Activated CD8-positive, alpha-beta T cell treated with anti-CD3 and anti-CD28 coated beads, Interleukin-2, amount 10 ng/mL, durations not matched to agents 7 days and 5 days (primary cell): ENCODE results near the gene ABCC12. TPM values are rescaled to one million over a fixed set of nuclear protein-coding genes. Genes with fewer than 3 reads are reported as not detected.

Source experiments
- ATAC-seq: fragments of 150-1000 bp; cut with Tn5 transposase; one replicate; pipeline ENCODE4 v1.10.0; 2021; ENCODE audit warnings: moderate library complexity
- CTCF ChIA-PET: fragments of 350-600 bp; sonication (Branson Sonifier 250); formaldehyde crosslinking; loops from one replicate; lab custom pipeline; 2021; ENCODE audit warnings: antibody characterized with exemption; lab: Charles Lee
- POLR2A ChIA-PET: fragments of 350-600 bp; sonication (Branson Sonifier 250); formaldehyde crosslinking; loops from one replicate; lab custom pipeline; 2021; ENCODE audit warnings: antibody characterized with exemption; lab: Charles Lee
- DNase-seq: peaks from one replicate; pipeline ENCODE4 v3.0.0-alpha.2; 2020
- H3K27ac Mint-ChIP-seq: one replicate; pipeline ENCODE4 v1.8.0; 2021; ENCODE audit warnings: mild to moderate bottlenecking, mixed read lengths
- H3K27me3 Mint-ChIP-seq: one replicate; pipeline ENCODE4 v1.8.0; 2021; ENCODE audit warnings: low read depth, mixed read lengths
- H3K36me3 Mint-ChIP-seq: one replicate; pipeline ENCODE4 v1.8.0; 2021; ENCODE audit warnings: low read depth, mixed read lengths
- H3K4me1 Mint-ChIP-seq: one replicate; pipeline ENCODE4 v1.8.0; 2021; ENCODE audit warnings: low read depth, mixed read lengths
- H3K4me3 Mint-ChIP-seq: one replicate; pipeline ENCODE4 v1.8.0; 2021; ENCODE audit warnings: mild to moderate bottlenecking, mixed read lengths
- H3K9me3 Mint-ChIP-seq: one replicate; pipeline ENCODE4 v1.8.0; 2022; ENCODE audit warnings: mixed read lengths; ENCODE audit not compliant: insufficient read depth
- total RNA-seq, 2 experiments: library from RNA; stranded (reverse); gene quantifications; one replicate each; pipeline ENCODE4 v1.2.3, GENCODE V29; 2021

The ABCC12 gene
- total RNA-seq, 2 experiments from 2014 or later = not detected

- ChIA-PET POLR2A (no interaction called here), CTCF (no interaction called here)
- ATAC-seq = no peak
- DNase-seq = no peak
- no peak overlapping the region for H3K27ac Mint-ChIP-seq
- no peaks in the 10 kb centered on the region for H3K4me1 Mint-ChIP-seq
- H3K4me3 Mint-ChIP-seq = no peak overlapping the region
- peaks cover 8% of the 10 kb centered on the region for H3K27me3 Mint-ChIP-seq
- H3K36me3 Mint-ChIP-seq = no peaks in the 10 kb centered on the region
- no peaks in the 10 kb centered on the region for H3K9me3 Mint-ChIP-seq
Observed at GRCh38 chr16:48146710-48147109, 9.1 kb downstream of the ABCC12 start.

GRCh38 chr16:48146131-48146530 lies 9.7 kb downstream of the ABCC12 start:
- Mint-ChIP-seq H3K27me3 (peaks cover 8% of the 10 kb centered on the region), H3K36me3 (no peaks in the 10 kb centered on the region), H3K27ac (no peak overlapping the region), H3K9me3 (no peaks in the 10 kb centered on the region), H3K4me1 (no peaks in the 10 kb centered on the region), H3K4me3 (no peak overlapping the region)
- ChIA-PET CTCF (no interaction called here), POLR2A (no interaction called here)
- DNase-seq (no peak), ATAC-seq (no peak)

GRCh38 chr16:48143812-48144368 lies 11.9 kb downstream of the ABCC12 start:
- Mint-ChIP-seq H3K4me1 (no peaks in the 10 kb centered on the region), H3K36me3 (no peaks in the 10 kb centered on the region), H3K4me3 (no peak overlapping the region), H3K27me3 (peaks cover 4% of the 10 kb centered on the region), H3K27ac (no peak overlapping the region), H3K9me3 (no peaks in the 10 kb centered on the region)
- DNase-seq = no peak
- ATAC-seq = no peak
- ChIA-PET POLR2A (no interaction called here), CTCF (no interaction called here)

GRCh38 chr16:48140821-48141220 lies 15.0 kb downstream of the ABCC12 start:
- ATAC-seq (no peak), DNase-seq (no peak)
- Mint-ChIP-seq H3K27me3 (no peaks in the 10 kb centered on the region), H3K36me3 (no peaks in the 10 kb centered on the region), H3K9me3 (no peaks in the 10 kb centered on the region), H3K27ac (no peak overlapping the region), H3K4me1 (no peaks in the 10 kb centered on the region), H3K4me3 (no peak overlapping the region)
- ChIA-PET POLR2A (no interaction called here), CTCF (no interaction called here)

- H3K27ac Mint-ChIP-seq = no peak overlapping the region
- POLR2A ChIA-PET = no interaction called here
- H3K36me3 Mint-ChIP-seq = no peaks in the 10 kb centered on the region
- no peaks in the 10 kb centered on the region for H3K27me3 Mint-ChIP-seq
- ATAC-seq (no peak), DNase-seq (no peak)
- H3K9me3 Mint-ChIP-seq = no peaks in the 10 kb centered on the region
- CTCF ChIA-PET = no interaction called here
- H3K4me1 Mint-ChIP-seq = no peaks in the 10 kb centered on the region
- H3K4me3 Mint-ChIP-seq = no peak overlapping the region
Observed at GRCh38 chr16:48139517-48139916, 16.3 kb downstream of the ABCC12 start.

- ChIA-PET POLR2A (no interaction called here), CTCF (no interaction called here)
- H3K27me3 Mint-ChIP-seq = no peaks in the 10 kb centered on the region
- H3K27ac Mint-ChIP-seq = no peak overlapping the region
- H3K4me3 Mint-ChIP-seq = no peak overlapping the region
- no peaks in the 10 kb centered on the region for H3K9me3 Mint-ChIP-seq
- no peaks in the 10 kb centered on the region for H3K4me1 Mint-ChIP-seq
- DNase-seq = no peak
- ATAC-seq = no peak
- no peaks in the 10 kb centered on the region for H3K36me3 Mint-ChIP-seq
Observed at GRCh38 chr16:48138543-48138942, 17.2 kb downstream of the ABCC12 start.

- Mint-ChIP-seq H3K27me3 (no peaks in the 10 kb centered on the region), H3K9me3 (no peaks in the 10 kb centered on the region), H3K4me3 (no peak overlapping the region), H3K4me1 (no peaks in the 10 kb centered on the region), H3K36me3 (no peaks in the 10 kb centered on the region), H3K27ac (no peak overlapping the region)
- ATAC-seq (no peak), DNase-seq (no peak)
- ChIA-PET POLR2A (no interaction called here), CTCF (interaction anchor here (0.7 kb wide), 1 partner anchor 21 kb away, joined by 3 read pairs; no protein-coding TSS in a partner anchor)
Observed at GRCh38 chr16:48137822-48138221, 18.0 kb downstream of the ABCC12 start.

GRCh38 chr16:48136547-48137360 lies 19.0 kb downstream of the ABCC12 start:
- no peak overlapping the region for H3K4me3 Mint-ChIP-seq
- DNase-seq (no peak), ATAC-seq (no peak)
- H3K27ac Mint-ChIP-seq = no peak overlapping the region
- H3K27me3 Mint-ChIP-seq = no peaks in the 10 kb centered on the region
- CTCF ChIA-PET = no interaction called here
- H3K9me3 Mint-ChIP-seq = no peaks in the 10 kb centered on the region
- POLR2A ChIA-PET = no interaction called here
- no peaks in the 10 kb centered on the region for H3K4me1 Mint-ChIP-seq
- H3K36me3 Mint-ChIP-seq = no peaks in the 10 kb centered on the region

- Mint-ChIP-seq H3K27me3 (no peaks in the 10 kb centered on the region), H3K4me3 (no peak overlapping the region), H3K36me3 (no peaks in the 10 kb centered on the region), H3K27ac (no peak overlapping the region), H3K4me1 (no peaks in the 10 kb centered on the region), H3K9me3 (no peaks in the 10 kb centered on the region)
- ChIA-PET POLR2A (no interaction called here), CTCF (no interaction called here)
- DNase-seq (no peak), ATAC-seq (no peak)
Observed at GRCh38 chr16:48133455-48134211, 22.2 kb downstream of the ABCC12 start.

- H3K4me3 Mint-ChIP-seq = no peak overlapping the region
Observed at GRCh38 chr16:48132696-48133095, 23.1 kb downstream of the ABCC12 start.

GRCh38 chr16:48131201-48131935 lies 24.4 kb downstream of the ABCC12 start:
- no peak for DNase-seq
- Mint-ChIP-seq H3K27ac (no peak overlapping the region), H3K9me3 (no peaks in the 10 kb centered on the region), H3K4me3 (no peak overlapping the region), H3K27me3 (no peaks in the 10 kb centered on the region), H3K36me3 (no peaks in the 10 kb centered on the region), H3K4me1 (no peaks in the 10 kb centered on the region)
- POLR2A ChIA-PET = no interaction called here
- ATAC-seq = no peak
- CTCF ChIA-PET = no interaction called here

More at GRCh38 chr16:48132696-48133095, 23.1 kb downstream of the ABCC12 start:
- H3K27ac Mint-ChIP-seq = no peak overlapping the region
- H3K4me1 Mint-ChIP-seq = no peaks in the 10 kb centered on the region
- ChIA-PET CTCF (interaction anchor here (0.7 kb wide), 2 partner anchors 13 to 844 kb away, joined by 3 read pairs; no protein-coding TSS in a partner anchor), POLR2A (no interaction called here)
- DNase-seq (no peak), ATAC-seq (no peak)
- H3K27me3 Mint-ChIP-seq = no peaks in the 10 kb centered on the region
- H3K36me3 Mint-ChIP-seq = no peaks in the 10 kb centered on the region
- H3K9me3 Mint-ChIP-seq = no peaks in the 10 kb centered on the region
